ENCODE results near the gene GPRIN3. TPM values are rescaled to one million over a fixed set of nuclear protein-coding genes. Genes with fewer than 3 reads are reported as not detected.
"Not testable (repeated sequence)": the region's sequence is repeated elsewhere in the genome, so short reads cannot be mapped to it uniquely, and the experiment has no call there.

Gene GPRIN3
- total RNA-seq, 1 donor from 2014 or later: 0.51 TPM

DNA sequence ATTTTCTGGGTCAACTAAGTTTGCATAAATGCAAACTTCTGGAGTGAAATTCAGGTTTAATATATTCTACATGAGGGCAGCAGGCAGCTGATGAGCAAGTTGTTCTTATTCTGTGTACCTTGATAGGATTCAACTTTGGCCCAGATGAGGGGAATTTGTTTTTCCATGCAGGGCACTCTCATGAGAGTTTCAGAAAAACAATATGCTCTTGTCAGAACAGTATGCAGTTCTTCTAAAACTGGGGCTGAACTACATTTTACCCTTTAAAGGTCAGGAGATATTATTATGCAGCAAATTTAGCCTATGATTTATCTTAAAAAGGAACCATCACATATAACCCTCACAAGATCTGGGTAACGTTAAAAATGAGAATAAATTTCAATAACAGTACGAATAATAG, 19.2 kb downstream of the GPRIN3 start:
- DNase-seq: no peak

GRCh38 chr4:89287945-89288344, 19.7 kb downstream of the GPRIN3 start:
- no peak for DNase-seq

GRCh38 chr4:89285745-89286144, 21.9 kb downstream of the GPRIN3 start:
- DNase-seq: no peak

GRCh38 chr4:89284828-89285227, 22.8 kb downstream of the GPRIN3 start:
- DNase-seq: no peak

- no peak for DNase-seq
Observed at GRCh38 chr4:89284020-89284424, 23.6 kb downstream of the GPRIN3 start.

- DNase-seq: no peak
Observed at GRCh38 chr4:89283226-89284009, 24.2 kb downstream of the GPRIN3 start.

DNA sequence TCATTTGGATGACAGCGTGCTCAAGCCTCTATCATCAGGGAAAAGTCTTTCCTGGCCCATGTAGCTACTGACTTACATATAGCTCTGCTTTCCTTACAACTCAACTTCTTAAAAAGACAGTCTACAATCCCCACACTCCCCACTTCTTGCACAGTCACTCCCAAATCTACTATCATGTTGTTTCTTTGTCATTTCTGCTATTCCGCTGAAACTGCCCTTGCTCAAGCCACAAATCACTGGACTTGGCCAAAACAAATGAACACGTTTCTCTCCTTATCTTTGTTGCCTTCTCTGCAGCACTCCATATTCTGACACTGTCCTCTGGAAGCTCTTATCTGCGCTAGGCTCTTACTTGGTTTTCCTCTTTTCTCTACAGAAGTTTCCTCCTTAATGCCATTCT, 28.2 kb downstream of the GPRIN3 start:
- no peak for DNase-seq

GRCh38 chr4:89277412-89277811, 30.2 kb downstream of the GPRIN3 start:
- no peak for DNase-seq

DNA sequence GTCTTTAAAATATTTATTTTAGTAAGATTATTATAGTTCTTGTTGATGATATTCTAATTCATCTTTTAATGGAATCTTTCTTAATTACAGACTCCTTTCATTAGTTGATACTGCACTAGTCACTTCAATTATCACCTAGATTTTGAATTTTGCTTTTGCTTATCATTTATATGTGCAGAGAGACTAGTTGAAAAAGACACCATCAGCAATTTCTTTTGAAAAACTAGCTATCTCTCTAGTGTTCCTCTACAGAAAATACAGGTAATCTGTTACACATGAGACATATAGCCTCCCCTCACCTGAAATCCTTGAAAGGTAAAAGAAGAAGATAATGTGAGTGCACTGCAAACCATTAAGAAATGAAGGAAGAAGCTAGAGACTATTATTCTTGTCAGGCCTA, 31.3 kb downstream of the GPRIN3 start:
- no peak for DNase-seq

GRCh38 chr4:89275587-89275986, 32.0 kb downstream of the GPRIN3 start:
- no peak for DNase-seq

DNA sequence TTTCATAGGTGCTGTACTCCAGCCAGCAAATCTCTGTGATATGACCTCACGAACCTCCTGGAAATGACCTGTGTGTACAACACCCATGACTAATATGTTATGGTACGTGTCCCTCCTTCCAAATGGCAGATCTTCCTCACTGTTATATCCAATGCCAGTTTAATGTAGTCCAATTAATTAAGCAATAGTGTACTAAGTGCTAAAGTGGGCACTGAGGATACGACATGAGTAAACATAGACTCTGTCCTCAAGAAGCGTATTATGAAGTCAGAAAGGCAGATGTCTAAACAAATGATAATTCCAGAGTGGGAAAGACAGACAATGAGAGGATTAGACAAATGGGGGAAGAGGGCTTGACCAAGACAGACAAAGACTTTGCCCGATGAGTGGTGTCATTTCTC, 33.9 kb downstream of the GPRIN3 start:
- DNase-seq: no peak

DNA sequence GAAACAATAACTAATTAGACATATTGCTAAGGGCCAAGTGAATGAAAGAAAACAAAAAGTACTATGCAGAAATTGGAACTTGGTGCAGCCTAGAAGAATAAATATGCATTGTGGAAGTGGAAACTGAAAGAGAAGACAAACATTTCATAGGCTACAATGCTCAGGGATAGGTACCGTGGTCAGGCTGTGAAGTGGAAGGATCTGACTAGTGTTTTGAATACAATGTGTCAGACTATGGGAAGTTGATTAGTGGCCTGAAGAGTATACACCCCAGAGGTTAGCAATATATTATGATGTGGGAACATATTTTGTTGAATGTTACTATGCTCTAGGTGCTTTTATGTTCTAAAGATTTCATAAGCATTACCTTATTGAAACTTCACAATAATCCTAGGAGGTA, 36.8 kb downstream of the GPRIN3 start:
- no peak for DNase-seq

DNA sequence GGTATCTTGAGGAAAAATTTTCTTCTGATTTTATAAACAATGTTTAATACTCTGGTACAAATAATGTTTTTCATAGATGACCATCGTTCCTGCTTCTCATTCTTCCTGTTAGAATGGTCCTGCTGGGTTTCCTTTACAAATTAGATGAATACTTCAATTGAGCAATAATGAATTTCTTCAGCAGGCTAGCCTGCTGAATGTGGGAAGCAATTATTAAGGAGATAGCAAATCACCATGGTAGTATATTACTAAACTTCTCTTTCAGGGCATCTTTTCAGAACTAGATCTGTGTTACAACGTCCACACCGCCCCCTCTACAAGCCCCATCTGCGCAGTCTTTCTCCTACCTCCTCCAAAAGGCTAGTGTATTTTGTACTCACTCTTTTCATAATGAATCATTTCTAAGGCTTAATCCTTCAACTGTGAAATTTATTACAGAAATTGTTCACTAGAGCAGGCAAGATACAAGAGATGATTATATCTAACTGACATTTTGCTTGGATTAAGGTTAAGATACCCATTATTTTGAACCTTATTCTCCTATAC, 38.4 kb downstream of the GPRIN3 start:
- DNase-seq: no peak

DNA sequence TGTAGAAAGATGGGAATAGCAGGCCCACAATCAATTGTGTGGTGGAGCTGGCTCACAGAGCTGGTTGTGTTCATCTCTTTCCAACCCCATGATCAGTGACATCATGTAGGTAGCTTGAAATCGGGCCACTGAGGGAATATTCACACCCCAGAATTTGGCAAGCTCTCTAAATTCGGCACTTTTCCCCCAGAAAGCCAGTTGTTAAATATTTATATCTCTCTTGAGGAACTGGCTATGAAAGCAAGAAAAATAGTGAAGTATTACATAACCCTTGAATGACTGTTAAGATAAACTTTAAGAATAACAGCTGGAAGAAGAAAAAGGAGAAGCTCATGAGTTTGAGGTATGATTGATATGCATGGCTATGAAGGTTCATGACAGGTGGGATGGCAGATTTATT, 38.9 kb downstream of the GPRIN3 start:
- DNase-seq: no peak

- no peak for DNase-seq
Observed at GRCh38 chr4:89267846-89268245, 39.8 kb downstream of the GPRIN3 start.

- no peak for DNase-seq
Observed at GRCh38 chr4:89267392-89267791, 40.2 kb downstream of the GPRIN3 start.

DNA sequence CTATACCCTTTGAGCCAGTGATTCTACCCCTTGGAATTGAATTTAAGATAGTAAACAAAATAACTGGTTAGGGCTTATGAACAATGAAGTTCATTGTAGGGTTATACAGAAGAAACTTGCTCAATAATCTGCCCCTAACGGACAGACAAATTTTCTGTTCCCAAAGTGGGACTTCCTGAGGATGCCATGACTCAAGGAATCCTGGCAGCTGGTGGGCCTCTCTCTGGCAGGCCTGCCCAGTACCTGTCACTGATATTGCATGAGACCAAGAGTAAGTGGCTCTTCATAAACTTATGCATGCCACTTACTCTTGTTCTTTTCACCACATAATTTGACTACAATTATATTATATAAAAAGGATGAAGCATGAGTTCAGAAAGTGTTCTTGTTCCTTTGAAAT, 41.5 kb downstream of the GPRIN3 start:
- peak; percentile 42 for DNase-seq

DNA sequence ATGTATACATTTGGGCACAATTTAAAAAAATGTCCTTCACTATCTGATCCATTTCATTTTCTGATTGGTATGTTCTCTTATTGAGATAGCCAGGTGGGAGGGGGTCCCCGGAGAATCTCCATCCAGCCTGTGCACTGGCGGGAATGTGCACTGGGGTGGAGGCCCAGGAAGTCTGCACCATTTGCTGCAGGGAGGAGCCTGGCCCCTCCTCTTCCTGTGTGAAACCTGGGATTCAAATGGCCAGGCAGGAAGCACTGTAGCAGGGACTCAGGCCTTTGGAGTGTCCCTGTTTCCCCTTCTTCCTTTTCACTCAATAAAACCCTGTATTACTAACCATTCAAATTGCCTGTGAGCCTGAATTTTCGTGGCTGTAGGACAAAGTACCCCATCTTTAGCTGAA, 44.3 kb downstream of the GPRIN3 start:
- DNase-seq: no peak

- DNase-seq: no peak
Observed at GRCh38 chr4:89259301-89260028, 48.1 kb downstream of the GPRIN3 start.

DNA sequence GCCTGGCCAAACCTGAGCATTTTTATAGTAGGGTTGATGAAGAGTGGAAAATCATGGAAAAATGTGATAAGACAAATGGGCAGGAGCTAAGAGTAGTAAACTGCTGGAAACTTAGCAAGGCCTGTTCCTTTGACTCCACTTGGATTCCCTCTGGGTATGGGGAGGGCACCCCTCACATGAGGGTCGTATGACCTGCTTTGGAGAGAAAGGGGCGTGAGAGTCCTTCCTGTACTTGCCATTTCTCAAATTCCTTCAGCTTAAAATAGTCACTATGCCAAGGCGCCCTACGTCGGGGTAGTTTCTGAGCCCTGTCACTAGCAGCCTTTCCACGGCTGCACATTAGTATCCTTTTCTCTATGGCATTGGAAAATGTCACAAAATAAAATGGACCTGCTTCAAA, 49.1 kb downstream of the GPRIN3 start:
- DNase-seq: no peak

DNA sequence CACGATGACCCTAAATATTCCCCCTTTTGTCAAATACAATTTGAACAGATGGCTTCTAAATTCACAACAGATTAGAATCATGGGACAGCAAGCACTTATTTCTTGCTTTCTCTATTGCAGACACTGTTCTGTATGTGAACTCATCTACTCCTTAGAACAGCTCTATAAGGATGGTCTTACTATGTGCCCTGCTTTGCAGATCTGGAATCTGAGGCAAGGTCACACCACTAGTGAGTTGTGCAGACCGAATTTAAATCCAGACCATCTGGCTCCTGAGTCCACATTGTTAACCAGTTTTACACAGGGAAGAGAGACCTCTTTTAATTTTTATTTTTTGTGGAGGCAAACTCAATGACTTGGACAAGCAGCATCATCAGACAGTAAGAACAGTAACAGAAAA, 50.2 kb downstream of the GPRIN3 start:
- DNase-seq: no peak

DNA sequence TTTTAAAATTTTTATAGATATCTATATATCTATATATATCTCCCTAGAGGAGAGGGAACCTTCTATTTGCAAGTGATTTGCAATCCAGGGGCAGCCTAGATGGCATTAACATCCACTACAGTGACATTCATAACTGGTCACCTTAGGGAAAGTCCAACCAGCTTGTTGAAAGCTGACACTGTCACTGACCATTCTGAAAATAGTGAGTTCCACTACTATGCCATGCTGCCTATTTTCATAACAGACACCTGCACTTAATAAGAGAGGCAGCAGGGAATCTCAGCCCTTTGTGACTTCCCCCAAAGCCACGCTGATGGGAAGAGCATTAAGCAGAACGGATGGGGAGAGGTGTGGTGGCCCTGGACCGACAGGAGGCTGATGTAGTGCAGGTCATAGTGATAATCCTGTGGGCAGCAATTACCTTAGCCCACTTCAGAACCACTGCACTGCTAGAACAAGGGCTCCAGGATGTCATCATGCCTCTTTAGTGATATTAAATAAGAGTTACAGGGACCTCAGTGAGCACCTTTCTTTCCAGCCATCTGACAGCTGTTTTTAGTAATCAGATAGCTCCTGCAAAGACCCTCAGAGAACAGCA, 51.3 kb downstream of the GPRIN3 start:
- DNase-seq: no peak

DNA sequence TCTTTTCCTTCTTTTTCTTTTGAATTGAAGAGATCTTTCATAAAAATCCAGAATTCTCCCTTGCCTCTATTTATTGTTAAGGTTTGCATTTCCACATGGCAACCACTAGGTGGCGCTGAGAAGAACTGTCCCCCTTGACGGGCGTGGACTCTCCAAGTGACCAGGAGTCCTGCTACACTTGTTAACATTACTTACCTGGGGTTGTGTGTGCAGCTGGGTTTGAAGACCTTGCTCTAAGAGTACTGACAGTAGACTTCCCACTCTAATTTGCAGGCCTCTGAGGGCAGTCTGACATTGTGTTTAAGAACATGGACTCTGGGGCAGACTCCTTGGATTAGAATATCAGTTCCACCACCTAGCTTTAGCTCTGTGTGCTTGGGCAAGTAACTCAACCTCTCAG, 52.8 kb downstream of the GPRIN3 start:
- peak; percentile 66 for DNase-seq

DNA sequence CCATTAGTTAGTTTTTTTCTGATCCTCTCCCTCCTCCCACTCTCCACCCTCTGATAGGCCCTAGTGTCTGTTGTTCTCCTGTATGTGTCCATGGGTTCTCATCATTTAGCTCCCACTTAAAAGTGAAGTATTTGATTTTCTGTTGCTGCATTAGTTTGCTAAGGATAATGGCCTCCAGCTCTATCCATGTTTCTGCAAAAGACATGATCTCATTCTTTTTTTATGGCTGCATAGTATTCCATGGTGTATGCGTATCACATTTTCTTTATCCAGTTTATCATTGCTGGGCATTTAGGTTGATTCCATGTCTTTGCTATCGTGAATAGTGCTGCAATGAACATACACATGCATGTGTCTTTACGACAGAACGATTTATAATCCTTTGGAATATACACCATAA, 53.3 kb downstream of the GPRIN3 start:
- DNase-seq: not testable (repeated sequence)

Measured in dermis blood vessel endothelial cell (primary cell).